HEK293T (cell line): ENCODE measurements around the gene SHPK.

Experiments used
- BHLHE40 ChIP-seq: fragments of 450-650 bp; IDR thresholded peaks from 2 replicates; pipeline ENCODE4 v1.6.1; 2016; ENCODE audit warnings: mild to moderate bottlenecking, moderate library complexity, borderline replicate concordance
- CTBP1 ChIP-seq: fragments of 450-650 bp; IDR thresholded peaks from 2 replicates; pipeline ENCODE4 v1.6.1; 2016; ENCODE audit warnings: borderline replicate concordance
- ELF4 ChIP-seq: fragments of 450-650 bp; IDR thresholded peaks from 2 replicates; pipeline ENCODE4 v1.6.1; 2017; ENCODE audit warnings: antibody characterized with exemption
- FOXA1 ChIP-seq: fragments of 450-650 bp; IDR thresholded peaks from 2 replicates; pipeline ENCODE4 v1.6.1; 2016; ENCODE audit warnings: mild to moderate bottlenecking
- FOXM1 ChIP-seq: fragments of 450-650 bp; IDR thresholded peaks from 2 replicates; pipeline ENCODE4 v1.6.1; 2017; ENCODE audit warnings: mild to moderate bottlenecking, borderline replicate concordance
- HDGF ChIP-seq: fragments of 450-650 bp; IDR thresholded peaks from 2 replicates; pipeline ENCODE4 v1.6.1; 2017; ENCODE audit warnings: antibody characterized with exemption, borderline replicate concordance
- L3MBTL2 ChIP-seq: fragments of 450-650 bp; conservative IDR thresholded peaks from 2 replicates; pipeline ENCODE4 v1.6.1; 2016; ENCODE audit warnings: mild to moderate bottlenecking
- PKNOX1 ChIP-seq: fragments of 450-650 bp; IDR thresholded peaks from 2 replicates; pipeline ENCODE4 v1.6.1; 2016
- SUZ12 ChIP-seq: fragments of 450-650 bp; IDR thresholded peaks from 2 replicates; pipeline ENCODE4 v1.6.1; 2016; ENCODE audit warnings: mild to moderate bottlenecking
- TARDBP ChIP-seq: fragments of 450-650 bp; IDR thresholded peaks from 2 replicates; pipeline ENCODE4 v1.6.1; 2016

- no peak for TF ChIP-seq PKNOX1
- no peak for TF ChIP-seq BHLHE40
- no peak for TF ChIP-seq FOXA1
- TF ChIP-seq FOXM1, result no peak
- TF ChIP-seq SUZ12, result no peak
- TF ChIP-seq CTBP1, result no peak
- TF ChIP-seq L3MBTL2, result no peak
- TF ChIP-seq TARDBP, result no peak
- no peak for TF ChIP-seq HDGF
- TF ChIP-seq ELF4, result no peak
Observed at GRCh38 chr17:3683054-3683511, 47.0 kb upstream of the SHPK start.
